ENCODE measurements around the gene AGER. TPM values are rescaled to one million over a fixed set of nuclear protein-coding genes. Genes with fewer than 3 reads are reported as not detected.

The AGER gene
- total RNA-seq, 1 experiment from 2014 or later: 1.4 TPM

GRCh38 chr6:32210191-32210601 lies 26.1 kb upstream of the AGER start:
- Histone ChIP-seq H3K4me3 (no peak overlapping the region), H3K9me3 (replicated peaks) (no peaks in the 10 kb centered on the region), H3K27me3 (no peaks in the 10 kb centered on the region), H3K36me3 (no peaks in the 10 kb centered on the region), H3K4me1 (no peaks in the 10 kb centered on the region), H3K27ac (no peak overlapping the region)
- no peak for DNase-seq

- no peak for DNase-seq
- Histone ChIP-seq H3K4me1 (peaks cover 4% of the 10 kb centered on the region; the same call in 1 of the 2 replicates), H3K4me3 (no peak overlapping the region), H3K9me3 (replicated peaks) (no peaks in the 10 kb centered on the region), H3K27me3 (no peaks in the 10 kb centered on the region), H3K36me3 (no peaks in the 10 kb centered on the region), H3K27ac (no peak overlapping the region)
These were observed 24.9 kb upstream of the AGER start for GRCh38 chr6:32208996-32209395.

DNA sequence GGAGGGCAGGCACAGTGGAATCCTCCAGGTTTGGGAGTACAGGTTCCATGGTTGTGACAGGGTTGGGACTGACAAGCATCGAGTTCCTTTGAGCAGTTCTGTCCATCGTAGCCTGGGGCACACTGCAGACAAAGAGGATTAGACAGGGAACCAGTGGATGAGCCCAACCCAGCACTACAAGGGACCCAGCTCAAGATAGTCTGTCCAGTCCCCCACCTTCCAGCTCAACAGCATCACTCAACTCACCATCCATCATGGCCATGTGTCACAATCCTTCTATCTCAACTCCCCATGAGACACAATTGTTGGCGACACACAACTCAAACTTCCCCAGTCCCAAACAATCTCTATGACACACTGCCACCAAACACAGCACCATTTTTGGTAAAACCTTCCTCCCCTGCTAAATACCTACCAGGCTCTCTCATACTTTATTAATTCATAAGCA lies 20.2 kb upstream of the AGER start:
- no peak overlapping the region for H3K4me3 ChIP-seq
- no peaks in the 10 kb centered on the region for H3K27me3 ChIP-seq
- peaks cover 31% of the 10 kb centered on the region for H3K4me1 ChIP-seq
- no peak overlapping the region for H3K27ac ChIP-seq
- DNase-seq: no peak
- H3K36me3 ChIP-seq: no peaks in the 10 kb centered on the region
- no peaks in the 10 kb centered on the region for H3K9me3 ChIP-seq (replicated peaks)

- H3K36me3 ChIP-seq: no peaks in the 10 kb centered on the region
- DNase-seq: peak; percentile 83 to 87
- H3K4me3 ChIP-seq: no peak overlapping the region
- H3K27me3 ChIP-seq: no peaks in the 10 kb centered on the region
- H3K4me1 ChIP-seq: peaks cover 31% of the 10 kb centered on the region
- H3K27ac ChIP-seq: peak overlapping the region; percentile 22; the same call in 1 of the 2 replicates
- no peaks in the 10 kb centered on the region for H3K9me3 ChIP-seq (replicated peaks)
These were observed 19.6 kb upstream of the AGER start for GRCh38 chr6:32203426-32204267.

DNA sequence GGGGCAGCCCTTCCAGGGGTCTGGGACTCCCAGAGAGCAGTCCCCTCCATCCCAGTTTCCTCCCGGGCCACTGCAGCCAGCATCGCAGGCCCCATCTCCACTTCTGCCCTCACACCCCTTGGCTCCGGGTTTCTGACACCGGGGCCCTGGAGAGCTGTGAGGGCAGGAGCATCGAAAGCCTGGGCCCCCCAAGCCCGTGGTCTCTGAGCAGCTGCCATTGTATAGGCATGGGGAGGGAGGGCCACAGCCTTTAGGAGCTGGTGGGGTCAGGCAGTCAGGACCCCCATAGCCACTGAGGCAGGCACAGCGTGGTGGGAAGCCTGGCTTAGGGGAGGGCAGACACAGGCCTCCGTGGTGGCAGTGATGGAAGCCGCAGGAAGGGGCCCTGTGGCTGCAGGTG lies 18.1 kb upstream of the AGER start:
- H3K4me3 ChIP-seq: peak overlapping the region; percentile 17; the same call in 1 of the 2 replicates
- H3K36me3 ChIP-seq: no peaks in the 10 kb centered on the region
- H3K4me1 ChIP-seq: peaks cover 31% of the 10 kb centered on the region
- DNase-seq: peak in 1 of 2 experiments; percentile 20
- no peaks in the 10 kb centered on the region for H3K9me3 ChIP-seq (replicated peaks)
- no peaks in the 10 kb centered on the region for H3K27me3 ChIP-seq
- peak overlapping the region; percentile 22 for H3K27ac ChIP-seq

- peaks cover 31% of the 10 kb centered on the region for H3K4me1 ChIP-seq
- H3K27ac ChIP-seq: peak overlapping the region; percentile 22; the same call in 1 of the 2 replicates
- no peak overlapping the region for H3K4me3 ChIP-seq
- H3K9me3 ChIP-seq (replicated peaks): no peaks in the 10 kb centered on the region
- no peaks in the 10 kb centered on the region for H3K36me3 ChIP-seq
- DNase-seq: no peak
- no peaks in the 10 kb centered on the region for H3K27me3 ChIP-seq
These were observed 16.8 kb upstream of the AGER start for GRCh38 chr6:32200711-32201475.

DNA sequence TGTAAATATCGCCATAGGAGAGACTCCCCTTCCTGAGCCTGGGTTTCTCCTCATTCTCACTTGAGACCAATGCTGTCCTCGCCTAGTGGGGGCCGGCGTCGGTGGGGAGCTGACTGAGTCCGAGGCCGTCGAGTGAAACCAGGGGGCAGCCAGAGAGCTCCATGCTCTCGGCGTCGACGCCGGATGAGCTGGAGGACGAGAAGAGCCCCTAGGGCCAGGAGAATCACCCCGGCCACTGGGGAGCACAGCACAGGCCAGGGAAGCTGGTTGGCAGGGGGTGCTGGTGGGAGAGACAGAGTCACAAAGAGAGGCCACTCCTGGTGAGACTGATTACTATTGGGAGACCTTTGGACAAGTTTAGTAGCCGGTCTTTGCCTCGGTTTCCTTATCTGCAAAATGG lies 14.8 kb upstream of the AGER start:
- H3K4me3 ChIP-seq: no peak overlapping the region

GRCh38 chr6:32198345-32198696 lies 14.3 kb upstream of the AGER start:
- Histone ChIP-seq H3K36me3 (no peaks in the 10 kb centered on the region), H3K4me1 (peaks cover 21% of the 10 kb centered on the region), H3K9me3 (replicated peaks) (no peaks in the 10 kb centered on the region), H3K27ac (no peak overlapping the region), H3K27me3 (no peaks in the 10 kb centered on the region), H3K4me3 (no peak overlapping the region)
- DNase-seq: no peak

More for the DNA sequence above, 14.8 kb upstream of the AGER start:
- no peaks in the 10 kb centered on the region for H3K27me3 ChIP-seq
- no peaks in the 10 kb centered on the region for H3K9me3 ChIP-seq (replicated peaks)
- no peaks in the 10 kb centered on the region for H3K36me3 ChIP-seq
- no peak overlapping the region for H3K27ac ChIP-seq
- H3K4me1 ChIP-seq: peaks cover 26% of the 10 kb centered on the region
- no peak for DNase-seq

DNA sequence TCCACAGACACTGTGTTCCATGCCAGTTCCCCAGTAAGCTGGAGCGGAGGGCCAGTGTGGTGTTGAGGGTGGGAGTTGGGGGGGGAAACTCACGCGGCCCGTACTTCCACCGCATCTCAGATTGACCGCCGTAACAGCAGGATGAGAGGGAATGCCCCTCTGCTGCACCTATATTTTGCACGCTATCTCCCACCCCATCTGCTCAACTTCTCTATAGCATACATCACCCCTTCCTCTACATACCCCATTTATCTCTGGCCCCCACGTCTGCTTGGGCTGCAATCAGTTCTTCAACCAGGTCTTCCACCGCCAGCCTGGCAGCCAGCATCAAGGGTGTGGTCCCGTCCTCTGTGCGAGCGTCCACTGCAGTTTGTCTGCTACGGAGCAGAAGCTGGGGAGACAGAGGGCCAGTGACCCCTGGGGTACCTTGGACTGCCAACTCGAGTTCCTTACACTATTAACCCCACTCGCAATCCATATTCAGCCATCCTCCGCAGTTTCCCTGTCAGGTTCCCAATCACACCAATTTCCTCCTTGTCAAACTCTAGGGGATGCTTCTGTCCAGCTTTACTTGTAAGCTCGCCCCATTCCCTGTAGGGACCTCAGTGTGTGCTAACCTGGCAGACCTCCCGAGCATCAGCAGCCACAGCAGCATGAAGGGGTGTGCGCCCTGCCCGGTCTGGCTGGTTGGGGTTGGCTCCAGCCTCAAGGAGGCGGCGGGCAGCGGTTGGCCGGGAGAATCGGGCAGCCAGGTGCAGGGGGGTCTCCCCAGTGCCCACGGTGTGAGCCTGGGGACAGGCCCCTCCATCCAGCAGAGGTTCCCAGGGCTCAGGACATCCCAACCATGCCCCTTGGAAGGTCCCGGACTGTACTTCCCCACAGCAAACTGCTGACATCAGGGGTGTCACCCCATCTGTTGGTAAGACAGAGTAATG lies 12.9 kb upstream of the AGER start:
- H3K4me1 ChIP-seq: peaks cover 12% of the 10 kb centered on the region
- H3K36me3 ChIP-seq: no peaks in the 10 kb centered on the region
- H3K27me3 ChIP-seq: no peaks in the 10 kb centered on the region
- peak overlapping the region; percentile 100 for H3K27ac ChIP-seq
- peak in 1 of 2 experiments; percentile 29 for DNase-seq
- peak overlapping the region; percentile 73 for H3K4me3 ChIP-seq
- H3K9me3 ChIP-seq (replicated peaks): no peaks in the 10 kb centered on the region

GRCh38 chr6:32195902-32196681 lies 12.0 kb upstream of the AGER start:
- Histone ChIP-seq H3K9me3 (replicated peaks) (no peaks in the 10 kb centered on the region), H3K27ac (peak overlapping the region; percentile 100), H3K4me3 (peak overlapping the region; percentile 73), H3K4me1 (peaks cover 4% of the 10 kb centered on the region), H3K27me3 (no peaks in the 10 kb centered on the region), H3K36me3 (no peaks in the 10 kb centered on the region)
- peak; percentile 96 to 97 for DNase-seq

- Histone ChIP-seq H3K27ac (peak overlapping the region; percentile 100), H3K4me1 (peaks cover 6% of the 10 kb centered on the region), H3K9me3 (replicated peaks) (no peaks in the 10 kb centered on the region), H3K36me3 (no peaks in the 10 kb centered on the region), H3K4me3 (peak overlapping the region; percentile 73), H3K27me3 (no peaks in the 10 kb centered on the region)
- DNase-seq: peak; percentile 99 to 100
These were observed 11.5 kb upstream of the AGER start for GRCh38 chr6:32195652-32195901.

DNA sequence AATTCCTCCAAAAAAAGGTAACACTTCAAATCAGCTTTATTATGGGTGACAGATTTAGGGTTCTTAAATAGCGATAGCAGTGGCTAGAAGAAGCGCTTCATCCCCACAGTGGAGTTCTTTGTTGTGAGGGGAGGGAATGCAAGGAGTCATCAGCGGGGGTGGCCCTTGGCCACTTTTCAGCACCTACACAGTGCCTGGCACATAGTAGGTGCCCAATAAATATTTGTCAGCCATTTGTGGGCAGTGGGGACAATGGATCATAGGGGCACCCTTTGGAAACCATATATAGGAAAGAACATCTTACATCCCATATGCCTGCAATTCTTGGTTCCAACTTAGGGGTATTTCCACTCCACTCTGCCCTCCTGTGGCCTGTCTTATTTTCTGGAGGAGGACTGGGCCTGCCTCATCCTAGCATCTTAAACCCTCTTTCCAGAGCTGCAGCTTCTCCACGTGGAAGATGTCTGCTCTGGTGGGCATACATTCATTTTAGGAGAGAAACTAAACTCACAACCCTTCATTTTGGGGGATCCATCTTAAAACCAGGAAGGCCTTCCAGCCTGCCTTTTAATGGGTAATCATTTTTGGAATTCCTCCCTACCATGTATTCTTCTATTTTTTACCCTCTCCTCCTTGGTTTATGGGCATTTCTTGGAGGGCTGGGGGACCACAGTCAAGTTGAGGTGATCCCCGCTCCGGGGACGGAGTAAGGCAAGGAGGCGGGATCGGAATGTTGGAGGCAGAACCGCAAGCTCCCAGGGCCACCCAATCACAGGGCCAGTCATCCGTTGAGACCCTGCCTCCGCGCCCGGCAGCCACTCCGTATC lies 11.0 kb upstream of the AGER start:
- Histone ChIP-seq H3K4me3 (peak overlapping the region; percentile 50), H3K36me3 (no peaks in the 10 kb centered on the region), H3K9me3 (replicated peaks) (no peaks in the 10 kb centered on the region), H3K4me1 (peaks cover 6% of the 10 kb centered on the region), H3K27ac (peak overlapping the region; percentile 62), H3K27me3 (no peaks in the 10 kb centered on the region)
- peak in 1 of 2 experiments; percentile 54 for DNase-seq

DNA sequence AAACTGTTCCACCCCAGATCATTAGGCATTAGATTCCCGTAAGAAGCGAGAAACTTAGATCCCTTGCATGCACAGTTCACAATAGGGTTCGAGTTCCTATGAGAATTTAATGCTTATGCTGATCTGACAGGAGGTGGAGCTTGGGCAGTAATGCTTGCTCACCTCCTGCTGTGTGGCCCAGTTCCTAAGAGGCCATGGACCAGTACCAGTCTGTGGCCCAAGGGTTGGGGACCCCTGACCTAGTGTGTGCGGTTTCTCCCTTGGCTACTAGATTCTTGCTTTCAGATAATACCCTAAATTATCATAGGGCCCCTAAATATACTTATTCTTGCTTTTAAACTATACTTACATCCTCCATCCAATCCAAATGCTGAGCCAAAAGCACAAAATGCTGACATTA lies 10.3 kb upstream of the AGER start:
- Histone ChIP-seq H3K4me1 (peaks cover 6% of the 10 kb centered on the region), H3K9me3 (replicated peaks) (no peaks in the 10 kb centered on the region), H3K27me3 (no peaks in the 10 kb centered on the region), H3K27ac (no peak overlapping the region), H3K4me3 (no peak overlapping the region), H3K36me3 (no peaks in the 10 kb centered on the region)
- no peak for DNase-seq
